HCT116 (cell line): ENCODE data around the gene ZHX3.

Source experiments
- CEBPB ChIP-seq: IDR thresholded peaks from 2 replicates; pipeline ENCODE4 v1.6.1; 2012; ENCODE audit warnings: low read depth
- EZH2 ChIP-seq: fragments of 200-600 bp; sonication (generic); IDR thresholded peaks from 2 replicates; pipeline ENCODE4 v1.6.1; 2017; ENCODE audit warnings: antibody characterized with exemption, mixed run types
- EZH2phosphoT487 ChIP-seq: fragments of 200-600 bp; IDR thresholded peaks from 2 replicates; pipeline ENCODE4 v1.6.1; 2018; ENCODE audit warnings: antibody characterized with exemption, borderline replicate concordance
- FOSL1 ChIP-seq: IDR thresholded peaks from 2 replicates; pipeline ENCODE4 v1.6.1; 2012; ENCODE audit warnings: low read depth
- JUND ChIP-seq: IDR thresholded peaks from 2 replicates; pipeline ENCODE4 v1.6.1; 2012
- MAX ChIP-seq: IDR thresholded peaks from 2 replicates; pipeline ENCODE4 v1.6.1; 2012
- POLR2A ChIP-seq: IDR thresholded peaks from 2 replicates; pipeline ENCODE4 v1.7.0; 2011; ENCODE audit warnings: borderline replicate concordance; ENCODE audit not compliant: insufficient read depth, insufficient read length; ENCODE audit errors: extremely low read depth
- POLR2AphosphoS5 ChIP-seq: IDR thresholded peaks from 2 replicates; pipeline ENCODE4 v1.6.1; 2011; ENCODE audit warnings: mild to moderate bottlenecking, low read depth, low read length, moderate library complexity
- SIN3A ChIP-seq: IDR thresholded peaks from 2 replicates; pipeline ENCODE4 v1.6.1; 2012; ENCODE audit warnings: low read depth
- SP1 ChIP-seq: IDR thresholded peaks from 2 replicates; pipeline ENCODE4 v1.6.1; 2012; ENCODE audit warnings: low read depth
- YY1 ChIP-seq: IDR thresholded peaks from 2 replicates; pipeline ENCODE4 v1.6.1; 2011; ENCODE audit warnings: low read length, low read depth, moderate library complexity, mild to moderate bottlenecking; ENCODE audit not compliant: insufficient replicate concordance; ENCODE audit errors: extremely low read depth
- ZNF274 ChIP-seq: fragments of 200-500 bp; sonication (Bioruptor generic); IDR thresholded peaks from 2 replicates; pipeline ENCODE4 v1.6.1; 2014; ENCODE audit warnings: mild to moderate bottlenecking, low read depth, low read length, inconsistent platforms
- TF ChIP-seq, protein P1 (sequence below), 3 experiments: fragments of 200-600 bp in 1 of 3; sonication (generic) in 1 of 3; IDR thresholded peaks in 2 of 3; conservative IDR thresholded peaks in 1 of 3; 2 replicates each; pipeline ENCODE4 v1.5.1; 2012 to 2017; ENCODE audit warnings: low read depth in 2 of 3, low read length in 2 of 3, antibody characterized with exemption in 1 of 3, borderline replicate concordance in 1 of 3, control low read depth in 1 of 3, mild to moderate bottlenecking in 1 of 3, mixed read lengths in 1 of 3, mixed run types in 1 of 3, moderate library complexity in 1 of 3; ENCODE audit not compliant: insufficient read depth in 1 of 3

GRCh38 chr20:41286240-41286851 is 31.2 kb downstream of the ZHX3 start:
- TF ChIP-seq JUND (no peak), MAX (no peak), EZH2phosphoT487 (no peak), SP1 (no peak), FOSL1 (no peak), POLR2AphosphoS5 (no peak), SIN3A (no peak), POLR2A (no peak), EZH2 (no peak), YY1 (no peak), CEBPB (no peak), ZNF274 (no peak)
- TF ChIP-seq, protein P1, sequence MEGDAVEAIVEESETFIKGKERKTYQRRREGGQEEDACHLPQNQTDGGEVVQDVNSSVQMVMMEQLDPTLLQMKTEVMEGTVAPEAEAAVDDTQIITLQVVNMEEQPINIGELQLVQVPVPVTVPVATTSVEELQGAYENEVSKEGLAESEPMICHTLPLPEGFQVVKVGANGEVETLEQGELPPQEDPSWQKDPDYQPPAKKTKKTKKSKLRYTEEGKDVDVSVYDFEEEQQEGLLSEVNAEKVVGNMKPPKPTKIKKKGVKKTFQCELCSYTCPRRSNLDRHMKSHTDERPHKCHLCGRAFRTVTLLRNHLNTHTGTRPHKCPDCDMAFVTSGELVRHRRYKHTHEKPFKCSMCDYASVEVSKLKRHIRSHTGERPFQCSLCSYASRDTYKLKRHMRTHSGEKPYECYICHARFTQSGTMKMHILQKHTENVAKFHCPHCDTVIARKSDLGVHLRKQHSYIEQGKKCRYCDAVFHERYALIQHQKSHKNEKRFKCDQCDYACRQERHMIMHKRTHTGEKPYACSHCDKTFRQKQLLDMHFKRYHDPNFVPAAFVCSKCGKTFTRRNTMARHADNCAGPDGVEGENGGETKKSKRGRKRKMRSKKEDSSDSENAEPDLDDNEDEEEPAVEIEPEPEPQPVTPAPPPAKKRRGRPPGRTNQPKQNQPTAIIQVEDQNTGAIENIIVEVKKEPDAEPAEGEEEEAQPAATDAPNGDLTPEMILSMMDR (IDR thresholded peaks at IDR 0.05 in 2 of 3, conservative IDR thresholded peaks at IDR 0.05 in 1 of 3; ENCODE audit: borderline replicate concordance in 1 of 3, insufficient read depth in 1 of 3, low read depth in 2 of 3, low read length in 2 of 3): no peak
